GM21423 (cell line): ENCODE measurements around the gene CTDSP2.
A peak's percentile ranks its signal among the peaks of the same experiment; 100 is the strongest.
"Not testable (repeated sequence)": the region's sequence is repeated elsewhere in the genome, so short reads cannot be mapped to it uniquely, and the experiment has no call there.

Experiments
- ATAC-seq: cut with Tn5 transposase; IDR thresholded peaks from one replicate; pipeline ENCODE4 v1.9.1; 2021; ENCODE audit warnings: mild to moderate bottlenecking, moderate library complexity; ENCODE audit not compliant: unreplicated experiment

CTDSP2 gene

GRCh38 chr12:57783861-57784260 lies 62.7 kb downstream of the CTDSP2 start:
- no peak for ATAC-seq

- ATAC-seq, result no peak
Observed at GRCh38 chr12:57783466-57783801, 63.1 kb downstream of the CTDSP2 start.

GRCh38 chr12:57782608-57783465 lies 63.7 kb downstream of the CTDSP2 start, which contains the start of gene TSFM:
TSS of gene TSFM (plus strand) at chr12:57782787. CDS start at chr12:57782802, 15 bp downstream.
- ATAC-seq, result peak; percentile 92

GRCh38 chr12:57782243-57782607 lies 64.3 kb downstream of the CTDSP2 start:
- peak; percentile 7 for ATAC-seq

GRCh38 chr12:57781801-57782200 lies 64.7 kb downstream of the CTDSP2 start:
- no peak for ATAC-seq

- no peak for ATAC-seq
Observed at GRCh38 chr12:57781244-57781643, 65.3 kb downstream of the CTDSP2 start.

- no peak for ATAC-seq
Observed at GRCh38 chr12:57780284-57780897, 66.1 kb downstream of the CTDSP2 start.

- ATAC-seq, result no peak
Observed at GRCh38 chr12:57779736-57780135, 66.8 kb downstream of the CTDSP2 start.

- ATAC-seq, result no peak
Observed at GRCh38 chr12:57777911-57778310, 68.6 kb downstream of the CTDSP2 start.

GRCh38 chr12:57777367-57777766 lies 69.2 kb downstream of the CTDSP2 start:
- no peak for ATAC-seq

- ATAC-seq, result no peak
Observed at GRCh38 chr12:57776247-57776587, 70.3 kb downstream of the CTDSP2 start.

- no peak for ATAC-seq
Observed at GRCh38 chr12:57775563-57776246, 70.8 kb downstream of the CTDSP2 start.

- ATAC-seq, result no peak
Observed at GRCh38 chr12:57775044-57775443, 71.5 kb downstream of the CTDSP2 start.

GRCh38 chr12:57774634-57775033 lies 71.9 kb downstream of the CTDSP2 start:
- ATAC-seq, result not testable (repeated sequence)

- peak; percentile 26 for ATAC-seq
Observed at GRCh38 chr12:57772429-57773322, 73.9 kb downstream of the CTDSP2 start, which contains the start of gene EEF1AKMT3. TSS of gene EEF1AKMT3 (plus strand) at chr12:57772614. CDS start at chr12:57772725, 111 bp downstream.

- ATAC-seq, result peak; percentile 82
Observed at GRCh38 chr12:57771873-57772428, 74.6 kb downstream of the CTDSP2 start, which contains the start of gene METTL1. TSS of gene METTL1 (minus strand) at chr12:57772105. CDS start at chr12:57772083, 22 bp downstream.

- ATAC-seq, result peak; percentile 66
Observed at GRCh38 chr12:57771236-57771872, 75.2 kb downstream of the CTDSP2 start.

- no peak for ATAC-seq
Observed at GRCh38 chr12:57770734-57771133, 75.8 kb downstream of the CTDSP2 start.
